Stimulated activated CD8-positive, alpha-beta memory T cell treated with anti-CD3 and anti-CD28 coated beads, Interleukin-7, amount 100 ng/mL, for 24 hours (primary cell): ENCODE data around the gene TMED5.

ENCODE experiments used
- DNase-seq: peaks from one replicate; pipeline ENCODE4 v3.0.0-alpha.2; 2020; ENCODE audit warnings: low read depth

TMED5 gene

GRCh38 chr1:93123201-93123783 is 56.9 kb downstream of the TMED5 start:
- no peak for DNase-seq

GRCh38 chr1:93120614-93121013 is 59.6 kb downstream of the TMED5 start:
- no peak for DNase-seq

GRCh38 chr1:93114391-93114790 is 65.8 kb downstream of the TMED5 start:
- DNase-seq, result no peak

- no peak for DNase-seq
Observed at GRCh38 chr1:93113127-93113526, 67.1 kb downstream of the TMED5 start.

GRCh38 chr1:93111561-93111960 is 68.7 kb downstream of the TMED5 start:
- DNase-seq, result no peak

- DNase-seq, result no peak
Observed at GRCh38 chr1:93111065-93111464, 69.1 kb downstream of the TMED5 start.

- no peak for DNase-seq
Observed at GRCh38 chr1:93109578-93109977, 70.6 kb downstream of the TMED5 start.

- DNase-seq, result no peak
Observed at GRCh38 chr1:93108335-93108734, 71.9 kb downstream of the TMED5 start.

GRCh38 chr1:93107395-93107794 is 72.8 kb downstream of the TMED5 start:
- DNase-seq, result no peak

- no peak for DNase-seq
Observed at GRCh38 chr1:93106226-93106625, 74.0 kb downstream of the TMED5 start.

GRCh38 chr1:93102142-93102541 is 78.1 kb downstream of the TMED5 start:
- no peak for DNase-seq
